GM19468 (cell line): Measurements from ENCODE around the gene MPRIP.

ENCODE experiments used
- ATAC-seq: cut with Tn5 transposase; IDR thresholded peaks from one replicate; pipeline ENCODE4 v1.9.1; 2021; ENCODE audit warnings: mild to moderate bottlenecking, moderate library complexity, moderate number of reproducible peaks; ENCODE audit not compliant: unreplicated experiment; ENCODE audit errors: extremely low read depth

The MPRIP gene

GRCh38 chr17:17063546-17064122 lies 21.4 kb downstream of the MPRIP start:
- ATAC-seq: no peak

GRCh38 chr17:17064322-17064721 lies 22.1 kb downstream of the MPRIP start:
- ATAC-seq: no peak

DNA sequence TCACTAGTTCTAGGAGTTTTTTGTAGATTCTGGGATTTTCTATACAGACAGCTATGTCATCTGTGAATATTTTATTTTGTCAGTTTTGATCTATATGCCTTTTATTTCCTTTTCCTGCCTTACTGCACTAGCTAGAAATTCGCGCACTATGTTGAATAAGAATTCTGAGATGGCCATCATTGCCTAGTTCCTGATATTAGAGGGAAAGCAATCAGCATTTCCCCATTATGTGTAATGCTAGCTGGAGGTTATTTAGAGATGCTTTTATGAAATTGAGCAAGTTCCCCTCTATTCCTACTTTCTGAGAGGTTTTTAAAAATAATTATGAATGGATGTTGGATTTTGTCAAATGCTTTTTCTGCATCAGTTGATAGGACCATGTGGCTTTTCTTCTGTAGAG lies 23.8 kb downstream of the MPRIP start:
- ATAC-seq: no peak

DNA sequence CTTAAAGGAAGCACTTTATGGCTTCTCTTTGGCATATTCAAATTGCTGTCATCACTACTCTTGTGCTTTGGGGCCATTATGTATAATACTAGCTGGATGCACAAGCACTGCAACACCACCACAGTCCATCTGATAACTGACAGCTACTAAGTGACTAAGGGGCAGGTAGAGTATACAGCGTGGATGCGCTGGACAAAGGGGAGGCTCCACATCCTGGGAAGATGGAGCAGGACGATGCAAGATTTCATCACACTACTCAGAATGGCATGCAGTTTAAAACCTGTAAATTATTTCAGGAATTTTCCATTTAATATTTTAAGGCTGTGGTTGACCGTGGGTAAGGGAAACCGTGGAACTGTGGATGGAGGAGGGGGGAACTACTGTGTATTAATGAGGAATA lies 25.0 kb downstream of the MPRIP start:
- no peak for ATAC-seq

DNA sequence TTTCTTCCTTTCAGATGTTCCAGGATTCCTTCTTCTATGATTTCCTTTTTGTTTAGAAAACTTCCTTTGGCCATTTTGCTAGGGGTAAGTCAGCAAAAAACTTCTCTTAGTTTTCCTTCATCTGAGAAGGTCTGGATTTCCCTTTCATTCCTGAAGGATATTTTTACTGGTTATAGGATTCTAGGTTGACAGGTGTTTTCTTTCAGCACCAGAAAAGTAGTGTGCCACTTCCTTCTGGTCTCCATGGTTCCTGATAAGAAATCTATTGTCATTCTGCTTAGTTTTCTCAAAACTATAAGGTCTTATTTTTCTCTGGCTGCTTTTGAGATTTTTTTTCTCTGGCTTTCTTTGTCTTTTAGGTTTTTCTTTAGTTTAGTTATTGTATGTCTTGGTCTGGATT lies 27.6 kb downstream of the MPRIP start:
- ATAC-seq: no peak

GRCh38 chr17:17070931-17071330 lies 28.7 kb downstream of the MPRIP start:
- no peak for ATAC-seq

- ATAC-seq: no peak
Observed at GRCh38 chr17:17071531-17072360, 29.5 kb downstream of the MPRIP start.

DNA sequence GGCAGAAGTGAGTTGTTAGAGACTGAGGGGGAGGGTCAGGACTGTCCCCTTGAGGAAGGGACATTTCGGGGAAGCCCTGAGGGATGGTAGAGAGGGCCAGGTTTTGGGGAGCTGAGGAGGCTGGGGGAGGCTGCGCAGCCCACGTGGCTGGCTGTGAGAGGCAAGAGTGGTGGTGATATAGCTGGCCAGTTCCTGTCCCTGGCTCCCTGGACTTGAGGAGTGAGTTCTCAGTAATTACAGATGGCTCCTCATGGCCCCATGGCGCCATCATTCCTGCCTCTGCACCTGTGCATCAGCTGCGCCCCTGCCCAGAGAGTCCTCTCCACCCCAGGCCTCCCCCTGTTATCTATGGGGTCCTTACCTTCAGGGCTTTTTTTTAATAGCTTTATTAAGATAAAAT lies 30.3 kb downstream of the MPRIP start:
- ATAC-seq: no peak

- ATAC-seq: no peak
Observed at GRCh38 chr17:17073030-17073564, 30.8 kb downstream of the MPRIP start.

GRCh38 chr17:17073581-17074403 lies 31.5 kb downstream of the MPRIP start:
- no peak for ATAC-seq

DNA sequence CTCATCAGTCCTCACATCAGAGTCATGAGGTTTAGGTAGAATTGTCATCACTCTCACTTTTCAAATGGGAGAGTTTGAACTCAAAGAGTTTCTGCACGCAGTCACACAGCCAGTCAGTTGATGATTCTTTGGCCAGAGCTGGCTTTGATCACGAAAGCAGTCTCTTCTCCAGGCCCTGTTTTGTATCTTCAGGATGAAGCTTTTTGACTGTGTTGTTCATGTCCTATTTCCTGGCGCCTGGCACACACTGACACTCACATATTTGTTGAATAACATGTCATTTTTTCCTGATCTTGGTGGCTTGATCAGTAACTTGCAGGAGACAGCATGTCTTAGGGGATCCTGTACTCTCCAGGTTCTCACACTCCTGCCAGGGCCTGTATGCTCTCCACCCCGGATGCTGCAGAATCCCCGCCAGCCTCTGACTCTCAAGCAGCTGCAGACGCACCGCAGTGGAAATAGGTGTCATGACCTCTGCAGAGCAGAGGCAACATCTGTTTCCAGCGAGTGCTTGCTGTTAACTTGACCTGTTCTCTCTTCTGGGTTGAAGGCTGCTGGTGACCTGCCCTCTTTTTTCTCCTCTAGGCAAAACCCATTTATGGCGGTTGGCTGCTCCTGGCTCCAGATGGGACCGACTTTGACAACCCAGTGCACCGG lies 33.0 kb downstream of the MPRIP start:
- ATAC-seq: no peak

DNA sequence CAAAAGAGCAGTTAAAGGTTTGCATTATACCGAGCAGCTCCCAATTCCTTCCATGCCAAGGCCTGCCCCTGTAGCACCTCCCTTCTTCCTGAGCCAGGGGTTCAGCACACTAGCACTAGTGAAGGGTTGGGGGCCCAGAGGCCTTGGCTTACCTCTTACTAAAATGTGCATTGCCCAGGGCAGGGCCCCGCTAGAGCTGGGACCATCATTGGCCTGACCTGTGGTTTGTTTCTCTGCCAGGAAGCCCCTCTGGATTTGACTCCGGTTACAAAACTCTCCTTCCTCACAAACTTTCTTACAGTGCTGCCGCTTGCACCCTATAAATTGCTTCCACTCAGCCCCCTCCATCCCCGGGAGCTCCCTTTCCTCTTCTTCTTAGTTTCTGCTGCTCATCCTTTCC lies 33.8 kb downstream of the MPRIP start:
- no peak for ATAC-seq

GRCh38 chr17:17077101-17077500 lies 34.8 kb downstream of the MPRIP start:
- no peak for ATAC-seq

- no peak for ATAC-seq
Observed at GRCh38 chr17:17077861-17078732, 35.8 kb downstream of the MPRIP start.

- no peak for ATAC-seq
Observed at GRCh38 chr17:17078832-17079231, 36.6 kb downstream of the MPRIP start.

- ATAC-seq: no peak
Observed at GRCh38 chr17:17079336-17079735, 37.1 kb downstream of the MPRIP start.

- ATAC-seq: no peak
Observed at GRCh38 chr17:17079761-17080160, 37.5 kb downstream of the MPRIP start.

DNA sequence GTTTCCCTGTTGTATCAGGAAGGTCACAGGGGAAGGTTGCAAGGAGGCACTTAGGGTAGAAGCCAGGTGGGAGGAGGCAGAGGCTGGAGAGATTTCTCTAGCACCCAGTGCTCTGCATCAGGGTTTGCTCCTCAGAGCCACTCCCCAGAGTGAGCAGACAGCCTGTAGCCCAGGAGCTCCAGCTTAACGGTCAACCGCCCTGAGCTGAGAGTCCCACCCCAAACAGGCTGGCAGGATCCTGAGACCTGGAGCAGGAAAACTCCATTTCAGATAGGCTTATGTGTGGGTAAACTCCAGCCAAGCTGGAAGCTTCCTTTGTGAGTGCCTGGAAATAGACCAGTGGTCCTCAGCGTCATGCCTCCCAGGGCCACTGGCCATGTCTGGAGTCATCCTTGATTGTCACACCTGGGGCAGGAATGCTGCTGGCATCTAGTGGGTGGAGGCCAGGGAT lies 37.9 kb downstream of the MPRIP start:
- no peak for ATAC-seq

GRCh38 chr17:17080781-17081180 lies 38.5 kb downstream of the MPRIP start:
- ATAC-seq: no peak
